Ishikawa (cell line): ENCODE measurements around the gene VSTM2A.

Experiments used
- MAX ChIP-seq: IDR thresholded peaks from 2 replicates; pipeline ENCODE4 v1.6.1; 2012
- NFIC ChIP-seq: IDR thresholded peaks from 2 replicates; pipeline ENCODE4 v1.6.1; 2012
- TEAD4 ChIP-seq: IDR thresholded peaks from 2 replicates; pipeline ENCODE4 v1.6.1; 2012
- YY1 ChIP-seq: IDR thresholded peaks from 2 replicates; pipeline ENCODE4 v1.6.1; 2012; ENCODE audit warnings: low read depth
- ZBTB7A ChIP-seq: IDR thresholded peaks from 2 replicates; pipeline ENCODE4 v1.6.1; 2012; ENCODE audit warnings: low read depth

GRCh38 chr7:54556121-54556520, 13.9 kb downstream of the VSTM2A start:
- TF ChIP-seq MAX (no peak), ZBTB7A (no peak), NFIC (no peak), YY1 (no peak), TEAD4 (no peak)
